Neutrophil (primary cell): ENCODE measurements around the gene LGMN.

ENCODE experiments used
- H3K27ac ChIP-seq: fragments of 200-600 bp; sonication (generic); 2 replicates; pipeline ENCODE4 v1.5.1; 2016; ENCODE audit warnings: mild to moderate bottlenecking, moderate library complexity
- H3K27me3 ChIP-seq: fragments of 200-600 bp; sonication (generic); 2 replicates; pipeline ENCODE4 v1.6.0; 2016; ENCODE audit warnings: mild to moderate bottlenecking
- H3K36me3 ChIP-seq: fragments of 200-600 bp; sonication (generic); 2 replicates; pipeline ENCODE4 v1.5.1; 2017
- H3K4me1 ChIP-seq, 2 experiments: fragments of 200-600 bp in 1 of 2; sonication (generic) in 1 of 2; 1 replicate in 1 of 2; 2 replicates in 1 of 2; pipeline versions ENCODE4 v1.5.1 to v1.6.1; 2013 to 2016; ENCODE audit warnings: low read depth in 1 of 2, low read length in 1 of 2, mild to moderate bottlenecking in 1 of 2, moderate library complexity in 1 of 2; ENCODE audit not compliant: control insufficient read depth in 1 of 2, insufficient read depth in 1 of 2
- H3K4me3 ChIP-seq, 2 experiments: fragments of 200-600 bp in 1 of 2; sonication (generic) in 1 of 2; 1 replicate in 1 of 2; 2 replicates in 1 of 2; pipeline ENCODE4 v1.5.1; 2013 to 2016; ENCODE audit warnings: low read depth in 1 of 2, low read length in 1 of 2, mild to moderate bottlenecking in 1 of 2, moderate library complexity in 1 of 2
- H3K9me3 ChIP-seq: fragments of 200-600 bp; sonication (generic); 2 replicates; pipeline ENCODE4 v1.5.1; 2016
- CTCF ChIP-seq: fragments of 200-600 bp; sonication (generic); IDR thresholded peaks from 2 replicates; pipeline ENCODE4 v1.5.1; 2016; ENCODE audit warnings: antibody characterized with exemption

The LGMN gene

GRCh38 chr14:92728759-92729364 lies 19.6 kb downstream of the LGMN start:
- Histone ChIP-seq H3K4me1 (no peaks in the 10 kb centered on the region), H3K9me3 (no peaks in the 10 kb centered on the region), H3K4me3 (no peak overlapping the region), H3K27ac (no peak overlapping the region), H3K36me3 (no peaks in the 10 kb centered on the region), H3K27me3 (peaks cover 94% of the 10 kb centered on the region)
- no peak for TF ChIP-seq CTCF

DNA sequence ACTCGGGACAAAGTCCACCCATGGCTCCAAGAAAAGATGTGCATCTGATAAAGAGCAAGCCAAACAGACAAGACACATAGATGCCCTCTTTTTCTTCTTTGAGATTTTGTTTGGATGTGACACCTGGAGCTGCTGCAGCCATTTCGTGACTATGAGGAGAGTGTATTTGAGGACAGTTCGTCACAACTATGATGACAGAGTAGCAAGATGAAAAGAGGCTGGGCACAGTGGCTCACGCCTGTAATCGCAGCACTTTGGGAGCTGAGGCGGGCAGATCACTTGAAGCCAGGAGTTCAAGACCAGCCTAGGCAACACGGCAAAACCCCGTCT lies 21.5 kb downstream of the LGMN start:
- no peak for TF ChIP-seq CTCF
- Histone ChIP-seq H3K4me1 (no peaks in the 10 kb centered on the region), H3K27me3 (peaks cover 78% of the 10 kb centered on the region), H3K9me3 (no peaks in the 10 kb centered on the region), H3K36me3 (no peaks in the 10 kb centered on the region), H3K27ac (no peak overlapping the region), H3K4me3 (no peak overlapping the region)

DNA sequence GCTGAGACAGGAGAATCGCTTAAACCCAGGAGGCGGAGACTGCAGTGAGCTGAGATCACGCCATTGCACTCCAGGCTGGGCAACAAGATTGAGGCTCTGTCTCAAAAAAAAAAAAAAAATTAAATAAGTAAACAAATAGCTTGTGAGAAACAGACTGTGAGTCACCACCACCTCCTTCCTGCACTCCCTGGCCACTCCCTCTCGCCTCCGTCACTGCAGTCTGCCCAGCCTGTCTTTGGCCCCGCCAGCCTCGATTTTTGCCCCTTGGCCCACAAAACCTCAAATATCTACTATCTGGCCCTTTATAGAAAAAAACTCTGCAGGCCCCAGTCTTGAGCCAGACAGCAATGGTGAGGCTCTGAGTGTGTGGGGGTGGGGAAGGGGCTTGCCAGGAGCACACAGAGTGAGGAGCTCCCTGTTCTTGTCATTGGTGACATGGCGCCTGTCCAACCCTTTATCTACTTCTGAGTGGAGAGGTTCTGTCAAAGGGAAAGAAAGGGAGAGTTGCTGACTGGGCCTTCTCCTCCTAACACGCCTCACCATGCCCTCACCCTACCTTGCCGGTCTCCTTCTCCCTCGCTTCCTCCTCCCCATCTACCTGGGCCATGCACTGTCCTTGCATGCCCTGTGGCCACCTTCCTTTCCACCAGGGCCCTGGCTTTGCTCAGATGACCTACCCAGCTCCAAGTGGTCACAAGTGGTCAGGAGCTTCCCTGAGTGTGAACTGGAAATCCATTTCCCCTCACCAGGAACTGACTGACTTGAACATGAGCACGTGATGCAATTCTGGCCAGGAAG lies 22.1 kb downstream of the LGMN start:
- TF ChIP-seq CTCF = no peak
- Histone ChIP-seq H3K27ac (no peak overlapping the region), H3K9me3 (no peaks in the 10 kb centered on the region), H3K27me3 (peaks cover 72% of the 10 kb centered on the region), H3K36me3 (no peaks in the 10 kb centered on the region), H3K4me3 (no peak overlapping the region), H3K4me1 (no peaks in the 10 kb centered on the region)

- TF ChIP-seq CTCF = no peak
- peaks cover 56% of the 10 kb centered on the region for H3K27me3 ChIP-seq
- H3K4me1 ChIP-seq = no peaks in the 10 kb centered on the region
- H3K36me3 ChIP-seq = no peaks in the 10 kb centered on the region
- no peak overlapping the region for H3K4me3 ChIP-seq
- H3K9me3 ChIP-seq = no peaks in the 10 kb centered on the region
- H3K27ac ChIP-seq = no peak overlapping the region
These were observed 23.7 kb downstream of the LGMN start for GRCh38 chr14:92724516-92725340.

DNA sequence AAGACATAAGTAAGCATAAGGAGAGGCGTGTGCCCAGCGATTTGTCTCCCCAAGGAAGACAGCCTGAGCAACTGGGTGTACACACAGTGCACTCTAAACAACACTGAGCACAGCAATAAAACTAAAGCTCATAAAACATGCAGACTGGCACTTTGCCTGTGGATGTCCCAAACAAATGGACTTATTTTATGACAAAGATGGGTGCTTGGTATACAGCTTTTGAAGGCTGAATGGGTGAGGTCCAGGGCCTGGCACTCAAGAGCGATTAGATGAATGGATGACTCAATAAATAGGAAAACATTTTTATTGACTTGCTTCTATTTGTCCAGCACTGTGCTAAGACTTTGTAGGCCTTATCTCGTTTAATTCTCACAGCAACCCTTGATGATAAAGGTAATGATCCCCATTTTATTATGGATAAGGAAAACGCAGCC lies 28.5 kb downstream of the LGMN start:
- no peak for TF ChIP-seq CTCF
- Histone ChIP-seq H3K4me3 (no peak overlapping the region), H3K27ac (no peak overlapping the region), H3K36me3 (no peaks in the 10 kb centered on the region), H3K4me1 (no peaks in the 10 kb centered on the region), H3K27me3 (peaks cover 11% of the 10 kb centered on the region), H3K9me3 (no peaks in the 10 kb centered on the region)
